GM10847 (cell line): ENCODE results near the gene CHD1L.

ENCODE experiments used
- POLR2A ChIP-seq: IDR thresholded peaks from 2 replicates; pipeline ENCODE4 v1.6.1; 2011; ENCODE audit not compliant: insufficient read length; ENCODE audit errors: extremely low read depth

CHD1L gene

GRCh38 chr1:147242449-147243227 is at the start of gene CHD1L:
Gene CHD1L (plus strand): TSS chr1:147242684. CDS start chr1:147242704, 20 bp downstream.
- TF ChIP-seq POLR2A: peak; percentile 41

GRCh38 chr1:147201276-147201675 is 41.2 kb upstream of the CHD1L start:
- no peak for TF ChIP-seq POLR2A

GRCh38 chr1:147201786-147202185 is 40.7 kb upstream of the CHD1L start:
- no peak for TF ChIP-seq POLR2A

GRCh38 chr1:147202576-147202975 is 39.9 kb upstream of the CHD1L start:
- no peak for TF ChIP-seq POLR2A

GRCh38 chr1:147204080-147204479 is 38.4 kb upstream of the CHD1L start:
- TF ChIP-seq POLR2A: no peak

- no peak for TF ChIP-seq POLR2A
Observed at GRCh38 chr1:147207192-147207591, 35.3 kb upstream of the CHD1L start.

GRCh38 chr1:147208619-147209018 is 33.9 kb upstream of the CHD1L start:
- TF ChIP-seq POLR2A: no peak

- TF ChIP-seq POLR2A: no peak
Observed at GRCh38 chr1:147209825-147210821, 32.4 kb upstream of the CHD1L start.

- TF ChIP-seq POLR2A: no peak
Observed at GRCh38 chr1:147210987-147211386, 31.5 kb upstream of the CHD1L start.

GRCh38 chr1:147211577-147211976 is 30.9 kb upstream of the CHD1L start:
- no peak for TF ChIP-seq POLR2A

GRCh38 chr1:147213271-147213670 is 29.2 kb upstream of the CHD1L start:
- TF ChIP-seq POLR2A: no peak

- no peak for TF ChIP-seq POLR2A
Observed at GRCh38 chr1:147214325-147214724, 28.2 kb upstream of the CHD1L start.

GRCh38 chr1:147214842-147215539 is 27.5 kb upstream of the CHD1L start:
- no peak for TF ChIP-seq POLR2A

- TF ChIP-seq POLR2A: no peak
Observed at GRCh38 chr1:147215540-147215916, 27.0 kb upstream of the CHD1L start.

GRCh38 chr1:147216124-147216523 is 26.4 kb upstream of the CHD1L start:
- no peak for TF ChIP-seq POLR2A
